HepG2 (cell line): ENCODE data around the gene POFUT2. TPM values are rescaled to one million over a fixed set of nuclear protein-coding genes. Genes with fewer than 3 reads are reported as not detected.

Experiments
- ATAC-seq: fragments of 200-7000 bp; cut with Tn5 transposase; 3 replicates; pipeline ENCODE4 v1.9.1; 2020; ENCODE audit warnings: mild to moderate bottlenecking, moderate library complexity
- BruUV-seq: library from RNA; stranded (reverse); fragments of 400-500 nt; replicated peaks from 2 replicates; lab custom pipeline; 2021; lab: Mats Ljungman, UMichigan
- CTCF ChIA-PET: fragments of 300-600 bp; formaldehyde crosslinking; extraction: SDS; loops from one replicate; lab custom pipeline; 2021; ENCODE audit warnings: low total read pairs, inconsistent platforms, low intra/inter-chr PET ratio; lab: Yijun Ruan, JAX
- POLR2A ChIA-PET: fragments of 350-600 bp; sonication (Branson Sonifier 250); formaldehyde crosslinking; loops from one replicate; lab custom pipeline; 2020; ENCODE audit warnings: antibody characterized with exemption, inconsistent platforms; lab: Yijun Ruan, JAX
- DNase-seq: peaks from one replicate; pipeline ENCODE4 v3.0.0-alpha.2; 2015; ENCODE audit warnings: low spot score
- FAIRE-seq: peaks from 3 replicates; lab custom pipeline; 2011; peaks lifted over from hg19 to GRCh38; lab: Jason Lieb, UNC
- H2AFZ ChIP-seq: one replicate; pipeline ENCODE4 v1.6.1; 2011; ENCODE audit warnings: low read length, inconsistent platforms
- H3K27ac ChIP-seq: fragments of 300-600 bp; 3 replicates; pipeline ENCODE4 v1.8.0; 2011; ENCODE audit warnings: mixed run types, mild to moderate bottlenecking, mixed read lengths, low read length, inconsistent platforms; ENCODE audit not compliant: insufficient read depth; ENCODE audit errors: extremely low read length
- H3K27me3 ChIP-seq, 2 experiments: fragments of 200-600 bp in 1 of 2; 2 replicates in 1 of 2; 3 replicates in 1 of 2; pipeline versions ENCODE4 v1.6.0 to v1.8.0; 2011; ENCODE audit warnings: low read length in 2 of 2, mild to moderate bottlenecking in 2 of 2, moderate library complexity in 2 of 2, inconsistent platforms in 1 of 2; ENCODE audit not compliant: insufficient read depth in 2 of 2, control insufficient read depth in 1 of 2
- H3K36me3 ChIP-seq, 2 experiments: fragments of 200-600 bp in 1 of 2; replicated peaks in 1 of 2; 2 replicates in 1 of 2; 3 replicates in 1 of 2; pipeline versions ENCODE4 v1.5.1 to v1.8.0; 2011; ENCODE audit warnings: low read length in 2 of 2, inconsistent platforms in 1 of 2; ENCODE audit not compliant: insufficient read depth in 2 of 2, control insufficient read depth in 1 of 2
- H3K4me1 ChIP-seq: 2 replicates; pipeline ENCODE4 v1.5.1; 2012; ENCODE audit warnings: low read length, inconsistent platforms; ENCODE audit not compliant: insufficient read depth
- H3K4me2 ChIP-seq: 2 replicates; pipeline ENCODE4 v1.6.0; 2011; ENCODE audit warnings: low read depth, low read length, inconsistent platforms
- H3K4me3 ChIP-seq, 3 experiments: fragments of 200-600 bp in 1 of 3; sonication (generic), shearing (Covaris generic) in 1 of 3; replicated peaks in 1 of 3; 2 replicates each; pipeline ENCODE4 v1.5.1; 2011 to 2016; ENCODE audit warnings: low read length in 3 of 3, inconsistent platforms in 2 of 3, low read depth in 2 of 3, mild to moderate bottlenecking in 2 of 3, control low read depth in 1 of 3, mixed read lengths in 1 of 3; ENCODE audit not compliant: insufficient read depth in 1 of 3
- H3K79me2 ChIP-seq: one replicate; pipeline ENCODE4 v1.6.1; 2011; ENCODE audit warnings: low read length, inconsistent platforms; ENCODE audit not compliant: insufficient read depth
- H3K9ac ChIP-seq: 2 replicates; pipeline ENCODE4 v1.6.0; 2011; ENCODE audit warnings: mild to moderate bottlenecking, low read depth, low read length, inconsistent platforms; ENCODE audit not compliant: insufficient read depth
- H3K9me3 ChIP-seq: 2 replicates; pipeline ENCODE4 v1.5.1; 2012; ENCODE audit warnings: mild to moderate bottlenecking, low read length
- H4K20me1 ChIP-seq: 2 replicates; pipeline ENCODE4 v1.6.0; 2011; ENCODE audit warnings: inconsistent platforms, mild to moderate bottlenecking, low read length, moderate library complexity; ENCODE audit not compliant: insufficient read depth
- ATF1 ChIP-seq: IDR thresholded peaks from 2 replicates; pipeline ENCODE4 v1.6.1; 2016; ENCODE audit warnings: mild to moderate bottlenecking, control low read depth
- GATAD1 ChIP-seq: IDR thresholded peaks from 2 replicates; pipeline ENCODE4 v1.6.1; 2016; ENCODE audit warnings: missing genetic modification reagents, missing compliant biosample characterization
- JUND ChIP-seq: sonication (generic); formaldehyde crosslinking; IDR thresholded peaks from 2 replicates; pipeline ENCODE4 v1.8.0; 2022; ENCODE audit warnings: mild to moderate bottlenecking, missing genetic modification reagents
- KDM1A ChIP-seq: IDR thresholded peaks from 2 replicates; pipeline ENCODE4 v1.6.1; 2016; ENCODE audit warnings: missing compliant biosample characterization
- MAFF ChIP-seq: IDR thresholded peaks from 2 replicates; pipeline ENCODE4 v1.6.1; 2011; ENCODE audit warnings: low read depth, low read length, improper control_type of control experiment
- NCOA2 ChIP-seq: sonication (generic); formaldehyde crosslinking; IDR thresholded peaks from 2 replicates; pipeline ENCODE4 v1.8.0; 2022; ENCODE audit warnings: inconsistent platforms
- NR1H2 ChIP-seq: sonication (generic); formaldehyde crosslinking; IDR thresholded peaks from 2 replicates; pipeline ENCODE4 v1.8.1; 2022; ENCODE audit warnings: low read depth, missing genetic modification reagents, borderline replicate concordance
- SALL1 ChIP-seq: sonication (generic); formaldehyde crosslinking; IDR thresholded peaks from 2 replicates; pipeline ENCODE4 v1.8.0; 2022; ENCODE audit warnings: mild to moderate bottlenecking, missing genetic modification reagents
- TEF ChIP-seq: sonication (generic); formaldehyde crosslinking; IDR thresholded peaks from 2 replicates; pipeline ENCODE4 v1.5.0; 2020; ENCODE audit warnings: missing genetic modification reagents
- ZKSCAN5 ChIP-seq: sonication (generic); formaldehyde crosslinking; IDR thresholded peaks from 2 replicates; pipeline ENCODE4 v1.5.1; 2020; ENCODE audit warnings: mild to moderate bottlenecking, missing genetic modification reagents
- ZNF136 ChIP-seq: sonication (generic); formaldehyde crosslinking; IDR thresholded peaks from 2 replicates; pipeline ENCODE4 v1.8.1; 2022; ENCODE audit warnings: low read depth, mild to moderate bottlenecking, moderate library complexity, missing genetic modification reagents
- WGBS: methylation state at CpG from one replicate; pipeline ENCODE4 v1.1.6; 2017; ENCODE audit warnings: low lambda C conversion rate; 5-methylcytosine and 5-hydroxymethylcytosine counted together
- in situ Hi-C: cut with HindIII; loops from 2 replicates; pipeline ENCODE4 v1.10.0; 2017; ENCODE audit warnings: low pct_unique_long_range_greater_than_20kb; ENCODE audit not compliant: extremely low pct_ligation_motif_present
- intact Hi-C: fragments of 100-400 bp; cut with micrococcal nuclease; formaldehyde crosslinking; loops from one replicate; pipeline ENCODE4 v1.10.0; 2022; ENCODE audit not compliant: unreplicated experiment
- polyA plus RNA-seq, 8 experiments: library from polyadenylated mRNA; depleted of rRNA in 3 of 8; stranded (reverse) in 7 of 8; unstranded in 1 of 8; fragments of >200 nt; fragmentation: Illumina TruSeq in 4 of 8; extraction: Trizol in 4 of 8; gene quantifications; 2 replicates each; pipeline versions ENCODE4 v1.2.1 to v1.2.3, GENCODE V29; 2011 to 2016; ENCODE audit warnings: low read depth in 4 of 8, missing spikeins in 1 of 8, mixed read lengths in 1 of 8; ENCODE audit not compliant: insufficient read depth in 1 of 8
- total RNA-seq, 5 experiments: library from RNA; depleted of rRNA; stranded (reverse); fragments of >200 nt; fragmentation: Illumina TruSeq; extraction: Trizol; gene quantifications; 2 replicates each; pipeline ENCODE4 v1.2.3, GENCODE V29; 2016; ENCODE audit warnings: low read depth in 1 of 5
- TF ChIP-seq, protein P1 (sequence below): sonication (generic); formaldehyde crosslinking; IDR thresholded peaks from 2 replicates; pipeline ENCODE4 v1.4.0; 2020; ENCODE audit warnings: mild to moderate bottlenecking, missing genetic modification reagents
- TF ChIP-seq, protein P2 (sequence below): sonication (generic); formaldehyde crosslinking; IDR thresholded peaks from 2 replicates; pipeline ENCODE4 v1.8.1; 2023; ENCODE audit warnings: missing genetic modification reagents, inconsistent platforms, borderline replicate concordance

Gene POFUT2
- total and polyA plus RNA-seq, 2 of the 13 experiments (the other 11 are each of a cell fraction or from before 2014, with no cell fraction given) = 22.8 to 24.0 TPM

GRCh38 chr21:45244799-45245340 is 42.8 kb downstream of the POFUT2 start:
- Histone ChIP-seq H3K4me2 (no peak overlapping the region), H3K27me3 (peaks cover 3 to 31% of the 10 kb centered on the region in 2 experiments; a peak in 4 of 5 replicates), H3K9ac (no peak overlapping the region), H3K4me3 (no peak overlapping the region), H2AFZ (no peak overlapping the region), H3K9me3 (peaks cover 11% of the 10 kb centered on the region), H3K27ac (no peak overlapping the region), H3K4me1 (peaks cover 15% of the 10 kb centered on the region), H3K36me3 (no peaks in the 10 kb centered on the region), H4K20me1 (no peaks in the 10 kb centered on the region), H3K79me2 (no peaks in the 10 kb centered on the region)
- TF ChIP-seq ATF1 (CRISPR knock-in tag) = no peak
- TF ChIP-seq, protein P1, sequence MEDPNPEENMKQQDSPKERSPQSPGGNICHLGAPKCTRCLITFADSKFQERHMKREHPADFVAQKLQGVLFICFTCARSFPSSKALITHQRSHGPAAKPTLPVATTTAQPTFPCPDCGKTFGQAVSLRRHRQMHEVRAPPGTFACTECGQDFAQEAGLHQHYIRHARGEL (CRISPR knock-in tag) = no peak
- no peak for TF ChIP-seq JUND (CRISPR knock-in tag)
- no peak for TF ChIP-seq MAFF
- TF ChIP-seq NCOA2 (CRISPR knock-in tag) = no peak
- no peak for TF ChIP-seq GATAD1
- TF ChIP-seq KDM1A (CRISPR knock-in tag) = no peak
- TF ChIP-seq NR1H2 (CRISPR knock-in tag) = no peak
- TF ChIP-seq TEF (CRISPR knock-in tag) = no peak
- no peak for TF ChIP-seq ZKSCAN5
- no peak for TF ChIP-seq ZNF136 (CRISPR knock-in tag)
- no peak for TF ChIP-seq SALL1 (CRISPR knock-in tag)
- TF ChIP-seq, protein P2, sequence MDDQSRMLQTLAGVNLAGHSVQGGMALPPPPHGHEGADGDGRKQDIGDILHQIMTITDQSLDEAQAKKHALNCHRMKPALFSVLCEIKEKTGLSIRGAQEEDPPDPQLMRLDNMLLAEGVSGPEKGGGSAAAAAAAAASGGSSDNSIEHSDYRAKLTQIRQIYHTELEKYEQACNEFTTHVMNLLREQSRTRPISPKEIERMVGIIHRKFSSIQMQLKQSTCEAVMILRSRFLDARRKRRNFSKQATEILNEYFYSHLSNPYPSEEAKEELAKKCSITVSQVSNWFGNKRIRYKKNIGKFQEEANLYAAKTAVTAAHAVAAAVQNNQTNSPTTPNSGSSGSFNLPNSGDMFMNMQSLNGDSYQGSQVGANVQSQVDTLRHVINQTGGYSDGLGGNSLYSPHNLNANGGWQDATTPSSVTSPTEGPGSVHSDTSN (CRISPR knock-in tag) = no peak
- POLR2A ChIA-PET = no interaction called here
- ATAC-seq (no peak), FAIRE-seq (no peak), DNase-seq (no peak)
- CTCF ChIA-PET = no interaction called here
- WGBS = 8% methylated on average over 8 of the region's 8 CpGs
- in situ Hi-C loops = no loop called here
- BruUV-seq = no TSS peak
- intact Hi-C loops = no loop called here
